ENCODE results near the gene TGFBR3.

DNA sequence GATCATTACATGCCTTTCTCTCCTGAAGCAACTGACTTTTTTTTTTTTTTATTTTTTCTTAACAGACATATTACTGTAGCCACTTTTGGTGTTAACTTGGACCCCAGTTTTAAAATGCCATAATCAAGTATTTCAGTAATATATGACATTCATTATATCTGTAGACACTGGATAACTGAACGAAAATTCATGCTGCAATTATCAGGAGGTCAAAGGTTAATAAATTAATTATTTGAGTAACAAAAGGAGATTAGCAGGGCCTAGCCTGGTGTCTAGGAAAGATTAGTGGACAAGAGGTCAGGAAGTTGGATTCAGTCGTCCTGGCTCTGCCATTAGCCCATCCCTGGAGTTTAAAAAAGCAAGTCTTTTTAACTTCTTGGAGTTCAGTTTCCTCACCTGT is 168.1 kb downstream of the TGFBR3 start:
- TF ChIP-seq, protein P1, sequence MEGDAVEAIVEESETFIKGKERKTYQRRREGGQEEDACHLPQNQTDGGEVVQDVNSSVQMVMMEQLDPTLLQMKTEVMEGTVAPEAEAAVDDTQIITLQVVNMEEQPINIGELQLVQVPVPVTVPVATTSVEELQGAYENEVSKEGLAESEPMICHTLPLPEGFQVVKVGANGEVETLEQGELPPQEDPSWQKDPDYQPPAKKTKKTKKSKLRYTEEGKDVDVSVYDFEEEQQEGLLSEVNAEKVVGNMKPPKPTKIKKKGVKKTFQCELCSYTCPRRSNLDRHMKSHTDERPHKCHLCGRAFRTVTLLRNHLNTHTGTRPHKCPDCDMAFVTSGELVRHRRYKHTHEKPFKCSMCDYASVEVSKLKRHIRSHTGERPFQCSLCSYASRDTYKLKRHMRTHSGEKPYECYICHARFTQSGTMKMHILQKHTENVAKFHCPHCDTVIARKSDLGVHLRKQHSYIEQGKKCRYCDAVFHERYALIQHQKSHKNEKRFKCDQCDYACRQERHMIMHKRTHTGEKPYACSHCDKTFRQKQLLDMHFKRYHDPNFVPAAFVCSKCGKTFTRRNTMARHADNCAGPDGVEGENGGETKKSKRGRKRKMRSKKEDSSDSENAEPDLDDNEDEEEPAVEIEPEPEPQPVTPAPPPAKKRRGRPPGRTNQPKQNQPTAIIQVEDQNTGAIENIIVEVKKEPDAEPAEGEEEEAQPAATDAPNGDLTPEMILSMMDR (IDR thresholded peaks at IDR 0.05 in 4 of 5, conservative IDR thresholded peaks at IDR 0.05 in 1 of 5) = no peak
- TF ChIP-seq POLR2A (IDR thresholded peaks at IDR 0.05) = no peak

All from gastrocnemius medialis (tissue), 4 donors.